ENCODE results near the gene SMO. TPM values are rescaled to one million over a fixed set of nuclear protein-coding genes. Genes with fewer than 3 reads are reported as not detected.

Gene SMO
- total RNA-seq, 4 donors from 2014 or later: 3.1 to 7.7 (median 4.9) TPM

DNA sequence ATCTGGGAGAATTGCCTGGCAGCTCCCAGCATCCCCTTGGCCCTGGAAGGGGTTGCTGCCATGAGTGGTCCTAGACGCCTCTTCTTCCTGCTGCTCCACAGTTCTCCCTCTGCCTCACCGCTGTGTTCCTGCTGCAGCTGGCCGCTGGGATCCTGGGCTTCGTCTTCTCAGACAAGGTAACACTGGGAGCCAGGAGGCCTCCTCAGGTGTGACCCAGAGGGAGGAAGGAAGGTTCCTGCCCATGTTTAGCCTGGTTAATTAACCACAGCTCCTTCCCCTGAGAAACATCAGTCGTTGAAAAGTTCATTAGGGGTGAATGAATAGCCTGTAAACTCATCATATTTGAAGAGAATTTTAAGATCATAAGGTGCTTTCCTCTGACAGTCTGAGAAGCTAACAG is 25.7 kb upstream of the SMO start:
- ATAC-seq (ENCODE audit: low FRiP score) (no peak), DNase-seq (ENCODE audit: low spot score) (no peak)
- TF ChIP-seq CTCF (IDR thresholded peaks at IDR 0.05): no peak

DNA sequence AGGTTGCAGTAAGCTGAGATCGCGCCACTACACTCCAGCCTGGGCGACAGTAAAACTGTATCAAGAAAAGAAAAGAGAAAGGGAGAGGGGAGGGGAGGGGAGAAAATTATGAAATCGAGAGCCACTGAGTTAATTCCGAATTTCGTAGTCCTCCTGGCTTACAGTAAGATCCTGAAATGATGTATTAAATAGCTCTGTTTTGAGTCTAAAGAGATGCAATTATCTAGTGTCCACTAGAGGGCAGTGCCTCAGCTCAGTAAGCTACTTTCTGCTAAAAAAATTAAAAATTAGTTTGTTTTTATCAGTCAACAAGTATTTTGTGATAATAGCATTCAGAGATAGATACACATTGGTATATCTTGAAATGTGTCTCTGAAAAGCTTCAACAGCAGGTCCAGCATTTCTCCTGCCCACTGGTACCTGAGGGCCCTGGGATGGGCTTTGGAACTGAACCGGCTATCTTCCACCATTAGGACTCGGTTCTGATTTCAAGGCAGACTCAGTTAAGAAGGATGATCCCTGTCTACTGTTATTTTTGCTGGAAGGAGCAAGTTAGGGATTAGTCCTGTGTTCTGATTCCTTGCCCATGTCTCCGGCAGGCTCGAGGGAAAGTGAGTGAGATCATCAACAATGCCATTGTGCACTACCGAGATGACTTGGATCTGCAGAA is 24.4 kb upstream of the SMO start:
- no peak for TF ChIP-seq CTCF (IDR thresholded peaks at IDR 0.05)
- ATAC-seq (ENCODE audit: low FRiP score) (no peak), DNase-seq (ENCODE audit: low spot score) (no peak)

DNA sequence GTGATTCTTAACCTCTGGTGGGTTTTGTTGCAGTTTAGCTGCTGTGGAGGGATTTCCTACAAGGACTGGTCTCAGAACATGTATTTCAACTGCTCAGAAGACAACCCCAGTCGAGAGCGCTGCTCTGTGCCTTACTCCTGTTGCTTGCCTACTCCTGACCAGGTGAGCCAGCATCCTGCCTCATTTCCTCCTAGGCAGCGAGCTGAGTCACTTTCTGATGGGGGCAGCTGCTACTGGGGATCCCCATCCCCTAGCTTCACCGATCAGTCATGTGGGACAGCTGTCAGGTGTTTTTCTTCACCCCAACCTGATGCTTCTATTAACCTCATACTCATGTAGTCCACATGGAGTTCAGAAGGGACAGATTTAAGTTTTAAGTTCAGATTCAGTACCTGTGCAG is 21.7 kb upstream of the SMO start:
- ATAC-seq (ENCODE audit: low FRiP score): no peak
- no peak for TF ChIP-seq CTCF (IDR thresholded peaks at IDR 0.05)
- DNase-seq (ENCODE audit: low spot score): no peak

DNA sequence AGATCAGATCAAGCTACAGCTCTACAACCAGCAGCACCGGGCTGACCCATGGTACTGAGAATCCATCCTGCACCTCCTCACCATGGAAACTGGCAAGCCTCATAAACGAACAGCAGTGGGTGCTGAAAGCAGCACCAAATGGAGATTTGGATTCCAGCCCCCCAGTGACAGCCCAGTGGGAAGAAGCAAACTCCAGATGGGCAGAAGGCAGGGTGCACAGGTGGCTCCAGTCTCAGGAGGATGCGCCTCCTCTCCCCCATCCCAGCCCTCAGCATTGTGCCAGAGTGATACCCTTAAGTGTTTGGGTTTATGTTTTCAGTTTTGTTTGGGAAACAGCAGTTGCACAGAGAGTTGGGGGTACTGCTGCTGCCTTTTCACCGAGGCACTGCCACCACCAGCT is 20.6 kb upstream of the SMO start:
- no peak for ATAC-seq (ENCODE audit: low FRiP score)
- no peak for DNase-seq (ENCODE audit: low spot score)
- TF ChIP-seq CTCF (IDR thresholded peaks at IDR 0.05): no peak

DNA sequence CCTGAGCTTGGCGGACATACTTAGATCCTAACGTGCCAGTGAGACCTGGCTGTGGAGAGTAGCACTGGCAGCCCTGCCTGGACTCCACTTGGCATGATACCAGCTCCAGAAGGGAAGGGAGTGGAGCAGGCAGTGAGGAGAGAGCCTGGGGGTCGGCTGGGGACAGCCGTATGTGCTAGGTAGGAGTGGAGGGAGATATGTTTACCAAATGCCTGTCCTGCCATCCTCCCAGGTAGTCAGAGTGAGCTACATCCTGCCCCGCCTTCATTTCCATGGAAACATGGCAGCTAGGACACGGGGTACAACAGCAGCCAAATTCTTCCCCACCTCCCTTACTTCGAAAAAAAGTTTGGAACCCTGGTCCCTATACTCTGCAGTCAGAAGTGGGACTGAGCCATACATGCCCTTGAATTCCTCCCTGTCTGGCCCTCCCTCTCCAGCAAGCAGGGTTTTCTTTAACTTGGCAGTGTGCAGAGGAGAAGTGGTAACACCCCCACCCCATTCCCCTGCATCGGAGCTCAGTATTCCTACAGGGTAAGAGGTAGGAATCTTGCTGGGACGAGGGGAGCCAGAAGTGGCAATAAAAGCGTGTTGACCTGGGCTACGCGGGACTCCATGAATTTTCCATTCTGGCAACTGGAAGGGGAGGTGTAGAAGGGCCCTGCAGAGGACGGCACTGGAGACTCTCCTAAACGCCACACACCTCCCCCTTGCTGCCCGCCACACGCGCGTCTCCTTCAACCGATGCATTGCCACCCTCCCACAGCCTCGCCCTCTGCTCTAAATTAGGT is 20.0 kb upstream of the SMO start:
- ATAC-seq (ENCODE audit: low FRiP score): peak; percentile 57
- no peak for DNase-seq (ENCODE audit: low spot score)
- no peak for TF ChIP-seq CTCF (IDR thresholded peaks at IDR 0.05)

DNA sequence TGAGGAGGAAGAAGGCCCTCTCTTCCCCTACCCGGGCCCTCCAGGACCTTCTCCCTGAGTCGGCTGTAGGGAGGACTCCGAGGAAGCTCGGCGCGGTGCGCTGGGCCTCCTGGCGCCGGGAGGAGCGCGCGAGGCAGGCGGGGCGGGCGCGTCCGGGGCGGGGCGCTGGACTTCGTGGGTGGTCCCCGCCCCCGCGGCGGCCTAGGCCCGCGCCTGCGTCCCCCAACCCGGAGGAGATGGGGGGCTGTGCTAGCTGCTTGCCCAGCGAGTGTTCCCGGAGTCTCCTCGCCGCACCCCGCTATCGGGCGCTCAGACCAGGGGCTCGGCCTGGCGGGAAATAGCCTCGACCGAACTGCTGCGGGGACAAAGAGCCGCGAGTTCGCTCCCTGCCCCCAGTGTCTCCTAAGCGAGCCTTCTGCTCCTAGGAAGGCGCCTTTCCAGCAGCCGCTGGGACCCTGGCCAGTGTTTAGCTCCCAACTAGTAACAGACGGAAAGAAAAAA is 19.2 kb upstream of the SMO start:
- ATAC-seq (ENCODE audit: low FRiP score) (peak; percentile 72), DNase-seq (ENCODE audit: low spot score) (no peak)
- TF ChIP-seq CTCF (IDR thresholded peaks at IDR 0.05): no peak
